HEK293 (cell line): ENCODE results near the gene MAFF.
"Not testable (repeated sequence)": the region's sequence is repeated elsewhere in the genome, so short reads cannot be mapped to it uniquely, and the experiment has no call there.

Source experiments
- GLI4 ChIP-seq: fragments of 450-650 bp; formaldehyde crosslinking; IDR thresholded peaks from 2 replicates; pipeline ENCODE4 v1.5.1; 2016; ENCODE audit warnings: missing biosample characterization, missing genetic modification characterization
- HOXA7 ChIP-seq: sonication (generic); formaldehyde crosslinking; IDR thresholded peaks from 2 replicates; pipeline ENCODE4 v1.8.1; 2022; ENCODE audit warnings: missing genetic modification reagents, borderline replicate concordance
- ZBTB1 ChIP-seq: fragments of 450-650 bp; formaldehyde crosslinking; IDR thresholded peaks from 2 replicates; pipeline ENCODE4 v1.5.1; 2016; ENCODE audit warnings: missing biosample characterization, missing genetic modification characterization
- ZBTB8A ChIP-seq: fragments of 450-650 bp; formaldehyde crosslinking; IDR thresholded peaks from 2 replicates; pipeline ENCODE4 v1.5.1; 2016; ENCODE audit warnings: missing biosample characterization, missing genetic modification characterization
- ZNF155 ChIP-seq: fragments of 450-650 bp; formaldehyde crosslinking; IDR thresholded peaks from 2 replicates; pipeline ENCODE4 v1.5.1; 2016; ENCODE audit warnings: missing biosample characterization, missing genetic modification characterization
- ZNF341 ChIP-seq: fragments of 450-650 bp; formaldehyde crosslinking; IDR thresholded peaks from 2 replicates; pipeline ENCODE4; 2016; ENCODE audit warnings: low read depth, missing biosample characterization, missing genetic modification characterization
- ZNF529 ChIP-seq: fragments of 450-650 bp; formaldehyde crosslinking; IDR thresholded peaks from 2 replicates; pipeline ENCODE4 v1.5.1; 2017; ENCODE audit warnings: missing genetic modification characterization, missing biosample characterization; ENCODE audit not compliant: insufficient replicate concordance
- ZNF600 ChIP-seq: fragments of 450-650 bp; formaldehyde crosslinking; IDR thresholded peaks from 2 replicates; pipeline ENCODE4 v1.5.1; 2016; ENCODE audit warnings: missing biosample characterization, missing genetic modification characterization
- TF ChIP-seq, protein P1 (sequence below): fragments of 450-650 bp; formaldehyde crosslinking; IDR thresholded peaks from 2 replicates; pipeline ENCODE4 v1.5.1; 2016; ENCODE audit warnings: missing biosample characterization, missing genetic modification characterization
- TF ChIP-seq, protein P2 (sequence below): fragments of 450-650 bp; formaldehyde crosslinking; IDR thresholded peaks from 2 replicates; pipeline ENCODE4 v1.5.1; 2016; ENCODE audit warnings: missing biosample characterization, missing genetic modification characterization

DNA sequence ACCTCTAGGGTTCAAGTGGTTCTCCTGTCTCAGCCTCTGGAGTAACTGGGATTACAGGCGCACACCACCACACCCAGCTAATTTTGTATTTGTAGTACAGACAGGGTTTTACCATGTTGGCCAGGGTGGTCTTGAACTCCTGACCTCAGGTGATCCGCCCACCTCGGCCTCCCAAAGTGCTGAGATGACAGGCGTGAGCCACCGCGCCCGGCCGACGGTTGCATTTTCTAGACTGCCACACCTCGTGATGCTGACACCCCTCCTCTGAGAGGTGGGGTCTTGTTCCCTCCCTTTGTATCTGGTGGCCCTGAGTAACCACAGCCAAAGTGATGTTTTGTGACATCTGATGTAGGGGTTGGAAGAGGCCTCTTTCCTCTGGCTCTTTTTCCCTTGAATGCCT, 32.1 kb downstream of the MAFF start:
- TF ChIP-seq, protein P1, sequence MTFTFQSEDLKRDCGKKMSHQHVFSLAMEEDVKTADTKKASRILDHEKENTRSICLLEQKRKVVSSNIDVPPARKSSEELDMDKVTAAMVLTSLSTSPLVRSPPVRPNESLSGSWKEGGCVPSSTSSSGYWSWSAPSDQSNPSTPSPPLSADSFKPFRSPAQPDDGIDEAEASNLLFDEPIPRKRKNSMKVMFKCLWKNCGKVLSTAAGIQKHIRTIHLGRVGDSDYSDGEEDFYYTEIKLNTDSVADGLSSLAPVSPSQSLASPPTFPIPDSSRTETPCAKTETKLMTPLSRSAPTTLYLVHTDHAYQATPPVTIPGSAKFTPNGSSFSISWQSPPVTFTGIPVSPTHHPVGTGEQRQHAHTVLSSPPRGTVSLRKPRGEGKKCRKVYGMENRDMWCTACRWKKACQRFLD (tag by site-specific recombination): not testable (repeated sequence)
- TF ChIP-seq, protein P2, sequence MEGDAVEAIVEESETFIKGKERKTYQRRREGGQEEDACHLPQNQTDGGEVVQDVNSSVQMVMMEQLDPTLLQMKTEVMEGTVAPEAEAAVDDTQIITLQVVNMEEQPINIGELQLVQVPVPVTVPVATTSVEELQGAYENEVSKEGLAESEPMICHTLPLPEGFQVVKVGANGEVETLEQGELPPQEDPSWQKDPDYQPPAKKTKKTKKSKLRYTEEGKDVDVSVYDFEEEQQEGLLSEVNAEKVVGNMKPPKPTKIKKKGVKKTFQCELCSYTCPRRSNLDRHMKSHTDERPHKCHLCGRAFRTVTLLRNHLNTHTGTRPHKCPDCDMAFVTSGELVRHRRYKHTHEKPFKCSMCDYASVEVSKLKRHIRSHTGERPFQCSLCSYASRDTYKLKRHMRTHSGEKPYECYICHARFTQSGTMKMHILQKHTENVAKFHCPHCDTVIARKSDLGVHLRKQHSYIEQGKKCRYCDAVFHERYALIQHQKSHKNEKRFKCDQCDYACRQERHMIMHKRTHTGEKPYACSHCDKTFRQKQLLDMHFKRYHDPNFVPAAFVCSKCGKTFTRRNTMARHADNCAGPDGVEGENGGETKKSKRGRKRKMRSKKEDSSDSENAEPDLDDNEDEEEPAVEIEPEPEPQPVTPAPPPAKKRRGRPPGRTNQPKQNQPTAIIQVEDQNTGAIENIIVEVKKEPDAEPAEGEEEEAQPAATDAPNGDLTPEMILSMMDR (tag by site-specific recombination): not testable (repeated sequence)
- TF ChIP-seq HOXA7; GLI4 (tag by site-specific recombination); ZNF529; ZBTB8A (tag by site-specific recombination); ZNF341 (tag by site-specific recombination); ZNF155 (tag by site-specific recombination); ZNF600; ZBTB1: not testable (repeated sequence)
